Subcutaneous adipose tissue (tissue), 4 donors: ENCODE results near the gene C18orf54. TPM values are rescaled to one million over a fixed set of nuclear protein-coding genes. Genes with fewer than 3 reads are reported as not detected.

Source experiments
- total RNA-seq, 4 donors: library from RNA; depleted of rRNA; stranded (reverse); fragments of >200 nt; gene quantifications; one replicate each; pipeline ENCODE4 v1.1.0, GENCODE V29; 2016
- TF ChIP-seq, protein P1 (sequence below): fragments of 450-650 bp; IDR thresholded peaks from one replicate; pipeline ENCODE4 v1.5.1; 2016; ENCODE audit warnings: low read depth, mild to moderate bottlenecking, control low read depth, antibody characterized with exemption, moderate library complexity

Gene C18orf54
- total RNA-seq, 4 donors from 2014 or later, result 2.1 to 3.9 (median 2.7) TPM

DNA sequence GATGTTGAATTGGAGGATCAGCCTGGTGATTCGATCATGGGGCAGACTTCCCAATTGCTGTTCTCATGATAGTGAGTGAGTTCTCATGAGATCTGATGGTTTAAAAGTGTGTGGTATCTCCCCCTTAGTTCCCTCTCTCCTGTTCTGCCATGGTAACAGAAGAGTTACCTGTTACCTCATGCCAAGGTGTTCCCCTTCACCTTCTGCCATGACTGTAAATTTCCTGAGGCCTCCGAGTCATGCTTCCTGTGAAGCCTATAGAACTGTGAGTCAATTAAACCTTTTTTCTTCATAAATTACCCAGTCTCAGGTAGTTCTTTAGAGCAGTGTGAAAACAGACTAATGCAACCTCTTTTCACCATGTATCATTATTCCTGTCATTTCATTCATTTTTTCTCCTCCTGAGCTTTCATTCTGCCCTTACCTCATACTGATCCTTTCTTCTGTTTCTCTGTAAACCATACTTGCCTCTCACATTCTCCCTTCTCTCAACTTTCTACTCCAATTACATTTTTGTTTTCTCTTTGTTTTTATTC is 22.0 kb upstream of the C18orf54 start:
- TF ChIP-seq, protein P1, sequence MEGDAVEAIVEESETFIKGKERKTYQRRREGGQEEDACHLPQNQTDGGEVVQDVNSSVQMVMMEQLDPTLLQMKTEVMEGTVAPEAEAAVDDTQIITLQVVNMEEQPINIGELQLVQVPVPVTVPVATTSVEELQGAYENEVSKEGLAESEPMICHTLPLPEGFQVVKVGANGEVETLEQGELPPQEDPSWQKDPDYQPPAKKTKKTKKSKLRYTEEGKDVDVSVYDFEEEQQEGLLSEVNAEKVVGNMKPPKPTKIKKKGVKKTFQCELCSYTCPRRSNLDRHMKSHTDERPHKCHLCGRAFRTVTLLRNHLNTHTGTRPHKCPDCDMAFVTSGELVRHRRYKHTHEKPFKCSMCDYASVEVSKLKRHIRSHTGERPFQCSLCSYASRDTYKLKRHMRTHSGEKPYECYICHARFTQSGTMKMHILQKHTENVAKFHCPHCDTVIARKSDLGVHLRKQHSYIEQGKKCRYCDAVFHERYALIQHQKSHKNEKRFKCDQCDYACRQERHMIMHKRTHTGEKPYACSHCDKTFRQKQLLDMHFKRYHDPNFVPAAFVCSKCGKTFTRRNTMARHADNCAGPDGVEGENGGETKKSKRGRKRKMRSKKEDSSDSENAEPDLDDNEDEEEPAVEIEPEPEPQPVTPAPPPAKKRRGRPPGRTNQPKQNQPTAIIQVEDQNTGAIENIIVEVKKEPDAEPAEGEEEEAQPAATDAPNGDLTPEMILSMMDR, result no peak

DNA sequence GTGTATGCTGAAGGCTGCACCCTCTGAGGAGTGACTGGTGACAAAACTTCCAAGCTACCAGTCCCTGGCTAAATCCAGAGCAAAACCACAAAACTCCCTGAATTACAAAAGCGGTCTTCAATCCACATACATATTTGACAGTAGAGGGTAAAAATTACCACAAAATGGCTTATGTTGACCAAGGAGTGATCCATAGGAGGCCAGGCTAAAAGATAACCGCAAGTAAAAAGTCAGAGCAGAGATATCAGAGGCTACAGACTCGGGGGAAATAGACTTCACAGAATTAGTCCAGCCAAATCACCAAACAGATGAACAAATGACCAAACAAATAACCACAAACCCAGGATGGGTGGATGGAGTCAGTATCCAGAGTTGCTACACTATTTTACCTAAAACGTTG is 19.5 kb upstream of the C18orf54 start:
- TF ChIP-seq, protein P1, result no peak

DNA sequence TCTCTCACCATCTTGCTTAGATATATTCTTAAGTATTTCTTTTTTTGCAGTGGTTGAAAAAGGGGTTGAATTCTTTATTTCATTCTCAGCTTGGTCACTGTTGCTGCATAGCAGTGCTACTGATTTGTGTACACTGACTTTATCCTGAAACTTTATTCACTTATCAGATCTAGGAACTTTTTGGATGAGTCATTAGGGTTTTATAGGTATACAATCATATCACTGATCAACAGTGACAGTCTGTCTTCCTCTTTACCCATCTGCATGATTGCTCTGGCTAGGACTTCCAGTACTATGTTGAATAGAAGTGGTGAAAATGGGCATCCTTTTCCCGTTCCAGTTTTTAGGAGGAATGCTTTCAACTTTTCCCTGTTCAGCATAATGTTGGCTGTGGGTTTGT is 6.5 kb upstream of the C18orf54 start:
- TF ChIP-seq, protein P1, result no peak

DNA sequence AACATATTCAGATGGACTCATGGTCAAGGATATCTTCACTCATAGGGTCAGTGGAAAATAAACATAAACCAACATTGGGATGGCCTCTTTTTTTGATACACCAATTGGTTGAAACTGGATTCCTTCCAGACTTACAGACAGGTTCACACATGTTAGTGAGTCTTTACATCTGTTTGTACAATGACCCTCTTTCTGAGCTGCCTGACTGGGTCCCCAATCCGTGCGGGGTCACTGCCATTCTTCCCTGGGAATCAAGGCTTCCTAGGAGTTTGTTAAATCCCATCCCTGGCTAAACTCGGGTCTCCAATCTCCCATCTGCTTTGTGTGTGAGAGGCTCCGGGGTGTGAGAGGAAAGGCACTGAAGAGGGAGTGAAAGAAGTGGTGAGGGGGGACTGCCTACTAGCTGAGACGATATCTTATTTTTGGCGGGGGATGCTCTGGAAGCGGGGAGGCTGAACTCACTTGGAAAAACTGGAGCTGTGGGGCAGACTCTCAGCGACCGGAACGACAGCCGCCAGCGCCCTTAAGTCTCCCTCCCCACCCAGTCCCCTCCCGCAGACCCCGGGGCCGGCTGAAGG is 535 bp upstream of the C18orf54 start:
- TF ChIP-seq, protein P1, result no peak

DNA sequence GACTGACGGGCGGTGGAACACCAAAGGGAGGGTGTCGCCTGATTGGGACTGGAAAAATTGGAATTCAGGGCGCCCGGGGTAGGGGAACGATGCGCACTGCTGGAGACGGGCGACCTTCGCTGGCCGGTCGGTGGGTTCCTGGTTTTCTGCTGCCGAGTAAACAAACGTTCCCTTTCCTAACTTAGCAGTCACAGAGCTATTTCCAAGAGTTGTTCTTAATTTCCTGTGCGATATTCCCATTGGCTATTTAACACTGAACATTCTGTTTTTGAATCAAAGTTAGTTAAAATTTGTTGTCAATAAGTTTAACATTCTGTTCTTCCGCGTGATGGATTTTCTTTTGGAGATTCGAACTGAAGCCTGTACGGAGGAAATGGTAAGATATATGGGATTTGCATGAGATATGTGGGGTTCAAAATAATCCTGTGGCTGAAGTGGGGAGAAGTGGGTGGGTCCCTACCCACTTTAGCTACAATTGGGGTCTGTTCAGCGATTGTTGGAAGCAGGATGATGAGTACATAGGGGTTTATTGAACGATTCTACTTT is 862 bp downstream of the C18orf54 start:
- TF ChIP-seq, protein P1, result no peak

DNA sequence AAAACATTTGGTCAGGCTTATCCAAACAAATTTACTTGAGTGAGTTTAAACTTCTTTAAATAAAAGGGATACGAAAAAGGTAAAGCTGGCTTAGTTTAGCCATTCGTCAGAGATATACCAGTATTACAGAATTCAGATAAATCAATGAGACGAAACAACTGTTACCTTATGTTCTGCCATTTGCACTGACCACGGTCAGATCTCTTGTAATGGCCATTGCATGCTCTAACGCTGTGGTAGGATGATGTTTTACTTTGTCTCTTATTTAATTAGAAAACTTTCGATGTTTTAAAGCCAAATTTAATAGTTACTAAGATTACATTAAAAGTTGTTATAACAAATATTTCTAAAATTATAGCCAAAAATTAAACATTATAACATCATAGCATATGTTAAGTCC is 1.5 kb downstream of the C18orf54 start:
- TF ChIP-seq, protein P1, result no peak

DNA sequence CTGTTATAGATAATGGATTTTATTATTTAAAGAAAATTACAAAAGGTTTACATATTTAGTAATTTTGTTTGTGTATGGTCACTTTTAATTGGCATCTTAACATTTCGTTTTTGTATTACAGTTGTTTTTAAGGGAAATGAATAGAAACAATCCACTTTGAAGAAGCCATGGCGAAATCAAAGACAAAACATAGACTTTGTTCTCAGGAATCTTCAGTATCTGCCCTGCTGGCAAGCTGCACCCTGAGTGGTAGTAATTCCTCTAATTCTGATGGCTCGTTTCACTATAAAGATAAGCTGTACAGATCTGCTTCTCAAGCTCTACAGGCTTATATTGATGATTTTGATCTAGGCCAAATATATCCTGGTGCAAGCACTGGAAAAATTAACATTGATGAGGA is 2.7 kb downstream of the C18orf54 start:
- TF ChIP-seq, protein P1, result no peak
